HepG2 (cell line): ENCODE data around the gene ITGA6. TPM values are rescaled to one million over a fixed set of nuclear protein-coding genes. Genes with fewer than 3 reads are reported as not detected.

Experiments
- ARNT2 ChIP-seq: sonication (generic); formaldehyde crosslinking; IDR thresholded peaks from 2 replicates; pipeline ENCODE4 v1.8.0; 2022; ENCODE audit warnings: mild to moderate bottlenecking, low read depth, missing genetic modification reagents, moderate library complexity
- DNMT3B ChIP-seq: conservative IDR thresholded peaks from 2 replicates; pipeline ENCODE4 v1.6.1; 2016; ENCODE audit warnings: missing biosample characterization, control low read depth
- DPF2 ChIP-seq: sonication (generic); formaldehyde crosslinking; IDR thresholded peaks from 2 replicates; pipeline ENCODE4 v1.4.0; 2020; ENCODE audit warnings: mild to moderate bottlenecking, low read depth, missing genetic modification reagents, borderline replicate concordance
- HMGA1 ChIP-seq: sonication (generic); formaldehyde crosslinking; conservative IDR thresholded peaks from 2 replicates; pipeline ENCODE4 v1.4.0; 2020; ENCODE audit warnings: missing genetic modification reagents
- JUN ChIP-seq: sonication (generic); formaldehyde crosslinking; IDR thresholded peaks from 2 replicates; pipeline ENCODE4 v1.4.0; 2020; ENCODE audit warnings: mild to moderate bottlenecking, missing genetic modification reagents
- KDM5A ChIP-seq: fragments of 200-600 bp; sonication (generic); IDR thresholded peaks from 2 replicates; pipeline ENCODE4 v1.7.0; 2018; ENCODE audit warnings: antibody characterized with exemption, mild to moderate bottlenecking, low read length, borderline replicate concordance
- MAZ ChIP-seq, 2 experiments: sonication (generic) in 1 of 2; formaldehyde crosslinking in 1 of 2; IDR thresholded peaks; 2 replicates each; pipeline versions ENCODE4 v1.5.0 to v1.6.1; 2012 to 2020; ENCODE audit warnings: low read depth in 2 of 2, mild to moderate bottlenecking in 2 of 2, borderline replicate concordance in 1 of 2, improper control_type of control experiment in 1 of 2, low read length in 1 of 2, missing genetic modification reagents in 1 of 2, moderate library complexity in 1 of 2
- MTERF4 ChIP-seq: sonication (generic); formaldehyde crosslinking; IDR thresholded peaks from 2 replicates; pipeline ENCODE4 v1.8.0; 2023; ENCODE audit warnings: mild to moderate bottlenecking, missing genetic modification reagents
- MTF2 ChIP-seq: sonication (generic); formaldehyde crosslinking; IDR thresholded peaks from 2 replicates; pipeline ENCODE4 v1.5.0; 2020; ENCODE audit warnings: missing genetic modification reagents, borderline replicate concordance
- NFAT5 ChIP-seq: sonication (generic); formaldehyde crosslinking; IDR thresholded peaks from 2 replicates; pipeline ENCODE4 v1.4.0; 2020; ENCODE audit warnings: missing genetic modification reagents
- POLR2AphosphoS5 ChIP-seq: IDR thresholded peaks from 2 replicates; pipeline ENCODE4 v1.6.1; 2012; ENCODE audit warnings: low read depth, low read length
- RXRA ChIP-seq: sonication (generic); formaldehyde crosslinking; IDR thresholded peaks from 2 replicates; pipeline ENCODE4 v1.5.1; 2020; ENCODE audit warnings: missing genetic modification reagents
- SMAD3 ChIP-seq: sonication (generic); formaldehyde crosslinking; IDR thresholded peaks from 2 replicates; pipeline ENCODE4 v1.4.0; 2020; ENCODE audit warnings: missing genetic modification reagents
- SNAPC2 ChIP-seq: sonication (generic); formaldehyde crosslinking; IDR thresholded peaks from 2 replicates; pipeline ENCODE4 v1.8.1; 2022; ENCODE audit warnings: mild to moderate bottlenecking, missing genetic modification reagents
- STAT5B ChIP-seq: sonication (generic); formaldehyde crosslinking; IDR thresholded peaks from 2 replicates; pipeline ENCODE4 v1.4.0; 2020; ENCODE audit warnings: missing genetic modification reagents
- TBP ChIP-seq: sonication (generic); formaldehyde crosslinking; IDR thresholded peaks from 2 replicates; pipeline ENCODE4 v1.5.0; 2020; ENCODE audit warnings: missing genetic modification reagents
- ZBTB46 ChIP-seq: sonication (generic); formaldehyde crosslinking; IDR thresholded peaks from 2 replicates; pipeline ENCODE4 v1.4.0; 2020; ENCODE audit warnings: mild to moderate bottlenecking, missing genetic modification reagents, borderline replicate concordance
- ZNF205 ChIP-seq: IDR thresholded peaks from 2 replicates; pipeline ENCODE4 v1.6.1; 2018; ENCODE audit warnings: missing biosample characterization, missing genetic modification reagents
- ZNF329 ChIP-seq: sonication (generic); formaldehyde crosslinking; IDR thresholded peaks from 2 replicates; pipeline ENCODE4 v1.9.0; 2021; ENCODE audit warnings: low read depth, mild to moderate bottlenecking, missing genetic modification reagents
- ZNF709 ChIP-seq: sonication (generic); formaldehyde crosslinking; IDR thresholded peaks from 2 replicates; pipeline ENCODE4 v1.5.0; 2020; ENCODE audit warnings: mild to moderate bottlenecking, missing genetic modification reagents
- ZNF788 ChIP-seq: sonication (generic); formaldehyde crosslinking; IDR thresholded peaks from 2 replicates; pipeline ENCODE4 v1.5.0; 2020; ENCODE audit warnings: mild to moderate bottlenecking, missing genetic modification reagents, borderline replicate concordance
- ZNF83 ChIP-seq: sonication (generic); formaldehyde crosslinking; IDR thresholded peaks from 2 replicates; pipeline ENCODE4 v1.4.0; 2020; ENCODE audit warnings: missing genetic modification reagents, mild to moderate bottlenecking, borderline replicate concordance
- polyA plus RNA-seq, 8 experiments: library from polyadenylated mRNA; depleted of rRNA in 3 of 8; stranded (reverse) in 7 of 8; unstranded in 1 of 8; fragments of >200 nt; fragmentation: Illumina TruSeq in 4 of 8; extraction: Trizol in 4 of 8; gene quantifications; 2 replicates each; pipeline versions ENCODE4 v1.2.1 to v1.2.3, GENCODE V29; 2011 to 2016; ENCODE audit warnings: low read depth in 4 of 8, missing spikeins in 1 of 8, mixed read lengths in 1 of 8; ENCODE audit not compliant: insufficient read depth in 1 of 8
- total RNA-seq, 5 experiments: library from RNA; depleted of rRNA; stranded (reverse); fragments of >200 nt; fragmentation: Illumina TruSeq; extraction: Trizol; gene quantifications; 2 replicates each; pipeline ENCODE4 v1.2.3, GENCODE V29; 2016; ENCODE audit warnings: low read depth in 1 of 5

Gene ITGA6
- total and polyA plus RNA-seq, 2 of the 13 experiments (the other 11 are each of a cell fraction or from before 2014, with no cell fraction given) = 24.0 to 92.5 TPM

GRCh38 chr2:172427256-172427989, at the start of gene ITGA6 (continued):
- 0 out of 2 replicates have a peak, but pooled peaks have one; percentile 56 for TF ChIP-seq MTERF4 (CRISPR knock-in tag)
- peak; percentile 91 for TF ChIP-seq ARNT2 (CRISPR knock-in tag)
- TF ChIP-seq HMGA1 = no peak
- TF ChIP-seq ZNF205 (CRISPR knock-in tag) = no peak
- TF ChIP-seq RXRA (CRISPR knock-in tag) = 0 out of 2 replicates have a peak, but pooled peaks have one; percentile 47
- peak; percentile 72 for TF ChIP-seq MTF2 (CRISPR knock-in tag)
- no peak for TF ChIP-seq TBP (CRISPR knock-in tag)
- no peak for TF ChIP-seq KDM5A
- no peak for TF ChIP-seq STAT5B
- TF ChIP-seq MAZ (IDR thresholded peaks at IDR 0.05; ENCODE audit: borderline replicate concordance, low read depth, low read length) = peak; percentile 75
- TF ChIP-seq MAZ (CRISPR knock-in tag; IDR thresholded peaks at IDR 0.05; ENCODE audit: low read depth) = peak; percentile 95
- no peak for TF ChIP-seq SMAD3
- 0 out of 2 replicates have a peak, but pooled peaks have one; percentile 57 for TF ChIP-seq DNMT3B
- no peak; the same call in 1 of the 2 replicates for TF ChIP-seq NFAT5 (CRISPR knock-in tag)
- TF ChIP-seq DPF2 (CRISPR knock-in tag) = no peak
- peak; percentile 18; the same call in 1 of the 2 replicates for TF ChIP-seq ZNF709 (CRISPR knock-in tag)
- peak; percentile 65 for TF ChIP-seq POLR2AphosphoS5
- TF ChIP-seq ZNF788 (CRISPR knock-in tag) = peak; percentile 90; the same call in 1 of the 2 replicates
- TF ChIP-seq ZNF83 (CRISPR knock-in tag) = no peak
- no peak for TF ChIP-seq JUN (CRISPR knock-in tag)
- no peak; the same call in 1 of the 2 replicates for TF ChIP-seq SNAPC2 (CRISPR knock-in tag)
- TF ChIP-seq ZNF329 (CRISPR knock-in tag) = peak; percentile 34
- peak; percentile 77; the same call in 1 of the 2 replicates for TF ChIP-seq ZBTB46 (CRISPR knock-in tag)
